GM19328 (cell line): Measurements from ENCODE around the gene SLC44A5.
"Not testable (repeated sequence)": the region's sequence is repeated elsewhere in the genome, so short reads cannot be mapped to it uniquely, and the experiment has no call there.

ENCODE experiments used
- ATAC-seq: cut with Tn5 transposase; IDR thresholded peaks from one replicate; pipeline ENCODE4 v1.9.1; 2021; ENCODE audit warnings: mild to moderate bottlenecking, moderate library complexity; ENCODE audit not compliant: unreplicated experiment

Gene SLC44A5

GRCh38 chr1:75528001-75528400 lies 82.9 kb downstream of the SLC44A5 start:
- no peak for ATAC-seq

GRCh38 chr1:75522389-75522788 lies 88.5 kb downstream of the SLC44A5 start:
- ATAC-seq: no peak

- no peak for ATAC-seq
These were observed 89.3 kb downstream of the SLC44A5 start for GRCh38 chr1:75521658-75522057.

GRCh38 chr1:75520862-75521475 lies 89.9 kb downstream of the SLC44A5 start:
- ATAC-seq: no peak

GRCh38 chr1:75519651-75520427 lies 91.1 kb downstream of the SLC44A5 start:
- no peak for ATAC-seq

GRCh38 chr1:75518686-75519085 lies 92.2 kb downstream of the SLC44A5 start:
- ATAC-seq: no peak

GRCh38 chr1:75514270-75514669 lies 96.6 kb downstream of the SLC44A5 start:
- no peak for ATAC-seq

- no peak for ATAC-seq
These were observed 103.9 kb downstream of the SLC44A5 start for GRCh38 chr1:75506976-75507375.

- no peak for ATAC-seq
These were observed 107.5 kb downstream of the SLC44A5 start for GRCh38 chr1:75503221-75503974.

- no peak for ATAC-seq
These were observed 108.1 kb downstream of the SLC44A5 start for GRCh38 chr1:75502776-75503175.

GRCh38 chr1:75501577-75502295 lies 109.2 kb downstream of the SLC44A5 start:
- no peak for ATAC-seq

- ATAC-seq: no peak
These were observed 118.9 kb downstream of the SLC44A5 start for GRCh38 chr1:75492011-75492410.

- no peak for ATAC-seq
These were observed 123.5 kb downstream of the SLC44A5 start for GRCh38 chr1:75487399-75487798.

GRCh38 chr1:75484789-75485188 lies 126.1 kb downstream of the SLC44A5 start:
- ATAC-seq: no peak

GRCh38 chr1:75482951-75483350 lies 128.0 kb downstream of the SLC44A5 start:
- ATAC-seq: no peak

GRCh38 chr1:75476486-75476885 lies 134.4 kb downstream of the SLC44A5 start:
- ATAC-seq: not testable (repeated sequence)

GRCh38 chr1:75475696-75476095 lies 135.2 kb downstream of the SLC44A5 start:
- ATAC-seq: no peak

GRCh38 chr1:75472971-75473603 lies 137.8 kb downstream of the SLC44A5 start:
- ATAC-seq: no peak

GRCh38 chr1:75472089-75472970 lies 138.6 kb downstream of the SLC44A5 start:
- ATAC-seq: no peak

GRCh38 chr1:75471252-75471651 lies 139.7 kb downstream of the SLC44A5 start:
- ATAC-seq: no peak
